GM12892 (cell line): ENCODE results near the gene GMEB2.

Experiments
- POLR2A ChIP-seq: IDR thresholded peaks from 2 replicates; pipeline ENCODE4 v1.6.1; 2011; ENCODE audit warnings: low read depth, low read length, control low read depth
- POLR2AphosphoS5 ChIP-seq: IDR thresholded peaks from 2 replicates; pipeline ENCODE4 v1.6.1; 2011; ENCODE audit warnings: low read depth, low read length, control low read depth

DNA sequence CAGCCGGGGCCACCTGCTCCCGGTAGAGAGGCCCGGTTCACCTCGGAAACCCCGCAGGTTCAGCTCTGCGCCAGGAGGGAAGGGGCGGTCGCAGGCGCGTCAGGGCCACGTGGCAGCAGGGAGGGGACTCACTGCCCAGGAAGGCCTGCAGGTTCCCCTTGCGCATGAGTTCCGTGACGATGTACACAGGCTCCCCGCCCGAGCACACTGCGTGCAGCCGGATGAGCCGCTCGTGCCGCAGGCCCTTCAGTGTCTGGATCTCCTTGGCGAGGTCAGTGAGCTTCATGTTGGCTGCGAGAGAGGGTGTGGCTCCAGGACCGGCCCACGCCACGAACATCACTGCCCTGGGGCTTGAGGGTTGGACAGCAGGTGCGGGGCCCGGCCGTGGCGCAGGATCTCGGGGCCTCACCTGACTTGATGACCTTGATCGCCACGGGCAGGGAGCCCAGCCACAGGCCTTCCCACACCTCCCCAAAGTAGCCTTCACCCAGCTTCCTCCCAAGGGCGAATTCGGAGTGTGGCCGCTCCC, 84.8 kb downstream of the GMEB2 start:
- TF ChIP-seq POLR2A (no peak), POLR2AphosphoS5 (no peak)
